Measurements from ENCODE around the gene TNFAIP1.

Gene TNFAIP1

DNA sequence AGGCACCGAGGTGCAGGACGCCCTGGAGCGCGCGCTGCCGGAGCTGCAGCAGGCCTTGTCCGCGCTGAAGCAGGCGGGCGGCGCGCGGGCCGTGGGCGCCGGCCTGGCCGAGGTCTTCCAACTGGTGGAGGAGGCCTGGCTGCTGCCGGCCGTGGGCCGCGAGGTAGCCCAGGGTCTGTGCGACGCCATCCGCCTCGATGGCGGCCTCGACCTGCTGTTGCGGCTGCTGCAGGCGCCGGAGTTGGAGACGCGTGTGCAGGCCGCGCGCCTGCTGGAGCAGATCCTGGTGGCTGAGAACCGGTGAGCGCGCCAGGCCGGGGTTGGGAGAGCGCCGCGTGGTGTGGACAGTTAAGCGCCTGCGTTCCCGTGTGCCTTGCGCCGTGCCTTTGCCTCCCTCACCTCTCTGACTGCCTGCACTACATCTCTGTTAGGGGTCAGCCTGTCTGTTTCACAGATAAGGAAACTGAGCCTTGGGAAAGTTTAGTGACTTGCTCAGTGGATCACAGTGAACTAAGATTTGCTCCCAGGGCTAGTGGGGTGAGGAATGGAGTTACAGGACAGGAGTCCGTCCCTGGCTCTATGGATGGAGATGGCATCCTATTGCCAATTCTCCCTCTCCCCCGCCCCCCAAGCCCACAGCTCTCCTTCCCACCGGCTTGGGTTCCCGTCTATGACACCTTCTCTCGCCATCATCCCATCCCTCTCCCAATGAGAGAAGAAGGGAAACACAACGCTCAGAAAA, 36.8 kb downstream of the TNFAIP1 start:
- peak; percentile 15 for DNase-seq

GRCh38 chr17:28372945-28373274, 37.3 kb downstream of the TNFAIP1 start:
- DNase-seq: no peak

DNA sequence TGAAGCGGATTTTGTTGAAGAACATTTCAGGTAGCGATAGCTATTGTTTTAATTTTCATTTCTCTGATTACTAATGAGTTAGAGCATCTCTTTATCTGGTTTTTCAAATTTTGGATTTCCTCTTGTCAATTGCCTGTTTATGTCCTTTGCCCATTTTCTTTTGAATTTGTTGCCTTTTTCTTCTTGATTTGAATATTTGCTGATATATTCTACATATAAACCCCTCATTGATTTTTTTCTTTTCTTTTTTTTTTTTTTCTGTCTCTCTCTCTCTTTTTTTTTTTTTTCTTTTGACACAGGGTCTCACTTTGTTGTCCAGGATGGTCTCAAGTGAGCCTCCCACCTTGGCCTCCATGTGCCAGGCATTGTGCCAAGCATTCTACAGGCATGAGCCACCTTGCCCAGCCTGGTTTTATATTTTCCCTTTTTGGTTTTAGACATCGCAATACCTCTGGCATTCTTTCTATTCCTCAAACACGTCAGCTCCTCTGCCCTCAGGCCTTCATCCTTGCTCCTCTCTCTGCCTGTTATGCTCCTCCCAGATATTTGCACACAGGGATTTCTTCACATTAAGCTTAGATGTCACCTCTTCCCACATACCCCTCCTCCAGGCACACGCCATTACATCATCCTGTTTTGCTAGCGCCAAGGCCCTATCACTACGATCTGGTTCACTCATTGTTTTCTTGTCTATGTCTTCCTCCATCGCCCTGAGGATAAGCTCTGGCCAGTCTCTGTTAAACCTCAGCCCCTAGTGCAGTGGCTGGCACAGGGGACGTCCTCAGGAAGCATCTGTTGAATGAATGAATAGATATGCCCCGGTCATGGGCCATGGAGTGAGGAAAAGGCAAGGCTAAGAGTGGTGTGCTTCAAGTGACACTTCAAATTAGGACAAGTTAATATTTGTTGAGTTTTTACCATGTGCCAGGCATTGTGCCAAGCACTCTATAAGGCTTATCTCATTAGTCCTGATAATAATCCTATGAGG, 44.5 kb downstream of the TNFAIP1 start:
- no peak for DNase-seq

DNA sequence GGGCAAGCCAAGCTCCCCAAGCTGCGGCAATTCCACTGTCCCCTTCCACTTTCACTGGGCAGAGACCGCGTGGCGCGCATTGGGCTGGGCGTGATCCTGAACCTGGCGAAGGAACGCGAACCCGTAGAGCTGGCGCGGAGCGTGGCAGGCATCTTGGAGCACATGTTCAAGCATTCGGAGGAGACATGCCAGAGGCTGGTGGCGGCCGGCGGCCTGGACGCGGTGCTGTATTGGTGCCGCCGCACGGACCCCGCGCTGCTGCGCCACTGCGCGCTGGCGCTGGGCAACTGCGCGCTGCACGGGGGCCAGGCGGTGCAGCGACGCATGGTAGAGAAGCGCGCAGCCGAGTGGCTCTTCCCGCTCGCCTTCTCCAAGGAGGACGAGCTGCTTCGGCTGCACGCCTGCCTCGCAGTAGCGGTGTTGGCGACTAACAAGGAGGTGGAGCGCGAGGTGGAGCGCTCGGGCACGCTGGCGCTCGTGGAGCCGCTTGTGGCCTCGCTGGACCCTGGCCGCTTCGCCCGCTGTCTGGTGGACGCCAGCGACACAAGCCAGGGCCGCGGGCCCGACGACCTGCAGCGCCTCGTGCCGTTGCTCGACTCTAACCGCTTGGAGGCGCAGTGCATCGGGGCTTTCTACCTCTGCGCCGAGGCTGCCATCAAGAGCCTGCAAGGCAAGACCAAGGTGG, 45.7 kb downstream of the TNFAIP1 start:
- no peak for DNase-seq

- DNase-seq: no peak
These were observed 48.9 kb downstream of the TNFAIP1 start for GRCh38 chr17:28384281-28385036.

DNA sequence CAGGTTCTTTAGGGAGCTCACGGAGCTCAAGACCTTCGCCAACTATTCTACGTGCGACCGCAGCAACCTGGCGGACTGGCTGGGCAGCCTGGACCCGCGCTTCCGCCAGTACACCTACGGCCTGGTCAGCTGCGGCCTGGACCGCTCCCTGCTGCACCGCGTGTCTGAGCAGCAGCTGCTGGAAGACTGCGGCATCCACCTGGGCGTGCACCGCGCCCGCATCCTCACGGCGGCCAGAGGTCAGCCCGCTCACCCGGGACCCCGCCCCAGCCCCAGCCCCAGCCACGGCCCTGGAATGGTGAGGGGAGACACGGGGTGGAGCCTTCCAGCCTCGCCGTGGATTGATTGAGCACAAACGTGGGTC, 49.5 kb downstream of the TNFAIP1 start:
- no peak for DNase-seq

- no peak for DNase-seq
These were observed 49.8 kb downstream of the TNFAIP1 start for GRCh38 chr17:28385406-28385805.

GRCh38 chr17:28386391-28386790, 50.8 kb downstream of the TNFAIP1 start:
- no peak for DNase-seq

DNA sequence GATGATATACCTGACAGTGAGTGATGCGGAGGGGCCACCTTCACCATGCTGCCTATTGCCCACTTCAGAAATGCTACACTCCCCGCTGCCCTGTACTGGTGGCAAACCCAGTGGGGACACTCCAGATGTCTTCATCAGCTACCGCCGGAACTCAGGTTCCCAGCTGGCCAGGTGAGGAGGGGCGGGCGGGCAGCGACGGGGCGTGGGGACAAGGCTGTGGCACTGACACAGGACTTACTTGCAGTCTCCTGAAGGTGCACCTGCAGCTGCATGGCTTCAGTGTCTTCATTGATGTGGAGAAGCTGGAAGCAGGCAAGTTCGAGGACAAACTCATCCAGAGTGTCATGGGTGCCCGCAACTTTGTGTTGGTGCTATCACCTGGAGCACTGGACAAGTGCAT, 52.5 kb downstream of the TNFAIP1 start:
- no peak for DNase-seq

GRCh38 chr17:28390141-28390540, 54.6 kb downstream of the TNFAIP1 start:
- no peak for DNase-seq

- no peak for DNase-seq
These were observed 55.0 kb downstream of the TNFAIP1 start for GRCh38 chr17:28390563-28390962.

DNA sequence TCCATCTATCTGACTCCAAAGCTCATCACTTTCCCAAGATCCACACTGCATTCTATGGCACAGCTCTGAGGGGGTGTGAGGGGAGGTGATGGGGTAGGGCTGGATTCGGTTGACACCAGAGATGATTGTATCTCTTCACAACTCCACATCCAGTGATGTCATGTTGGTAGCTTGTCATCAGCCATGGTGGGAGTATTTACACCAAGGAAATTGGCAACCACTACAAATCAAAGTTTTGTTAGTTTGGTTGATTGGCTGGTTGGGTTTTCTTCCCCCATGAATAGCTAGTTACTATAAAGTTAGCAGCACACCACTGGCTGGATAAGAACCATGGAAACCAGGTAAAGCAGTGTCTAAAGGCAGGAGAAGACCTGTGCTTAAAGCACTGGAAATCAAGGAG, 55.4 kb downstream of the TNFAIP1 start:
- no peak for DNase-seq

GRCh38 chr17:28391401-28391800, 55.8 kb downstream of the TNFAIP1 start:
- DNase-seq: no peak

GRCh38 chr17:28392491-28392890, 56.9 kb downstream of the TNFAIP1 start:
- DNase-seq: no peak

- DNase-seq: peak; percentile 22
These were observed 59.0 kb downstream of the TNFAIP1 start for GRCh38 chr17:28394337-28395116.

GRCh38 chr17:28395426-28395825, 59.9 kb downstream of the TNFAIP1 start:
- DNase-seq: no peak

GRCh38 chr17:28395968-28396367, 60.4 kb downstream of the TNFAIP1 start:
- no peak for DNase-seq
